Smooth muscle cell of the brain vasculature (primary cell): ENCODE measurements around the gene PRKCH.
A peak's percentile ranks its signal among the peaks of the same experiment; 100 is the strongest.

Experiments used
- DNase-seq: peaks from one replicate; pipeline ENCODE4 v3.0.0-alpha.2; 2012; ENCODE audit warnings: low read depth, low spot score

Gene PRKCH

GRCh38 chr14:61581955-61582615 lies 260.7 kb downstream of the PRKCH start:
- no peak for DNase-seq

GRCh38 chr14:61582815-61583214 lies 261.4 kb downstream of the PRKCH start:
- DNase-seq, result no peak

DNA sequence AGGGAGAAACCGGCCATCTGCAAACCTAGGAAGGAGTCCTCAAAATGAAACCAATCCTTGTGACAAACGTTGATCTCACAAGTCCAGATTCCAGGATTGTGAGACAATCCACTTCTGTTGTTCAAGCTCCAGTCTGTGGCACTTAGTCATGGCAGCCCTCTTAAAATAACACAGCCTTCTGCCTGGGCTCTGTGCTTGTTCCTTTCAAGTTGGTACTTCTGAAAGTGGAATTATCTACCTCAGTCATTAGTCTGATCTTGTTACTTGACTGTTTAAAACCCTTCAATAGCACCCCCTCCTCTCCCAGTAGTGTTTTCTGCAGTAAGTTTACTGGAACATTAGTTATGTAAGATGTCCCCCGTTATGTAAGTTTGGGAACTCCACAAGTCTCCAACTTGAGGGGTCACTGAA lies 263.0 kb downstream of the PRKCH start:
- DNase-seq, result no peak

- DNase-seq, result no peak
Measured at GRCh38 chr14:61585598-61586543, 264.5 kb downstream of the PRKCH start.

DNA sequence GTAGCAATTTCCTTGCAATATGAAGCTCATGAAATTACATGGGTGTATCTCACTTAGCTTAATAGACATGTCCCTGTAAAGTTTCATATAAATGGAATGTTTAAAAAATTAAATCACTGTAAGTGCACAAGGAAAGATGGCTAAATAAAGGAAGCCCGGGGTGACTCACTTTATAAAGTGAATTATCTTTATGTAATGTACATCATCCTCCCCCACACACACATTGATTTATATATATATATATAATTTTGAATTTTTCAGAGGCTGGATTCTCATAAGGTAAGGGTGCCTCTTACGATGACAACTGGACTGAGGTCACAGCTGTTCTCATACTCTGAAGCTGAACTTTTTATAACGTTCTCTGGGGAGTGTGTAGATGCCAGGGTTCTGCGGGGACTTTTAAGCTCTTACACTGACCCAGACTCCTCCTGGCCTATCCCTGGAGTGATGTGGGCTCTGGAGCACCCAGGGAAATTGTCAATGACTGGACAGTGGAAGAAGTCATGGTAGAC lies 265.2 kb downstream of the PRKCH start:
- no peak for DNase-seq

GRCh38 chr14:61587081-61587713 lies 265.8 kb downstream of the PRKCH start:
- no peak for DNase-seq

DNA sequence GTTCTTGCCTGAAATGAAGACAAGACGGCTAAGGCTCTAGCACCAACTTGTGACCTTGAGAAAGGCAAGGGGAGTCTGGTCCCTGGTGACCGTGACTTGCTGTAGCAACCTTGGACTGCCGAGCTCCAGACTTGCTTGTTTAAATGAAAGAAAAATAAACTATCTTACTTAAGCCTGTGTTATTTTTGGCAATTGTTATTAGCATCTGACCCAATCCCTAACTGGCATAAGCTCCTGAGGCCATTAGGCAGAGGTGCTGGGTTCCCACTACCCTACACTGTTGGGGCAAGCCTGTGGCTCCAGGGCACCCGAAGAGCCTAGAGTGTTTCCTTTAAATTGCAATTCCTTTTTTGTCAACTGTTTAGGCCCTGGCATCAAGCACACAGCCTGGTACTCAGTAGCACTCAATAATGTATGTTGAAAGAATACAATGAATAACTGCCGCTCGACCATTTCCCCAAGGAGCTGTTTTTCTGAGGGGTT lies 267.1 kb downstream of the PRKCH start:
- peak; percentile 72 for DNase-seq

DNA sequence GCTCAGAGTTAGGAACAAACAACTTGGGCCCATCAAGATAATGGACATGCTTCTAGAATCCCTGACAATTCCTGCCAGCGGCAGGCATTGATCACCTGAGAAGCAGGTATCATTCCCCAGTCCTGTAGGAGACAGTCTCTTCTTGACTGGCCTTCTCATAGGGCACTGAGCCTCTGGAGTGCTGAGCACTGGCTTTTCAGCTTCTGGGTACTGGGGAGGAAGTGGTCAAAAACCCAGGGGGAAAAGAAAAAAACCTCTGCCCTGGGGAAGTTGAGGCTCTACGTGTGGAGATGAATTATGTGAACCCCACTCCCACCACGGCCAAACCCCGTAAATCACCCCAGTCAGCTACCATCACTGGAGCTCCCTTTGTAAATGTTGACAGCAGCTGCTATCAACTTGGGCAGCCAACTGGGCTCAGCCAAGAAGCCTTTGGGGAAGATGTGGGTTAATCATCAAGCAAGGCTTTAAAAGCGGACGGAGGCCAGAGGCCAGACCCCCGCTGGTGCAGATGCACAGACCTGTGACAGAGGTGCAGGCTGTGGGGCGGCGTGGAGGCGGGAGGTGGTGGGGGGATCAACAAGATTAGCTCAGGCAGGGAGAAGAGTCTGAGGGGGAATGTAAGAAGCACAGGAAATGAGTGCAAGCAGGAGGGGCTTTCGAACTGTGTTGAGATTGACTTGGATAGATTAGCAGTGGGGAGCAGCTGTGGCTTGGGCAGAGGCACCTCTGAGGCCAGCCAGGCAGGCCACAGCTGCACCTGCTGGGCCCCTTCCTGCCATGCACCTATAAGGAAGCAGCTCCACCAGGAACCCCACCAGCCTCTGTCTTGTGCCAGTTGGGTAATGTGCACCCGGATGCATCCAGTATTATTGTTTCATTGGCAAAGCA lies 268.6 kb downstream of the PRKCH start:
- DNase-seq, result no peak

DNA sequence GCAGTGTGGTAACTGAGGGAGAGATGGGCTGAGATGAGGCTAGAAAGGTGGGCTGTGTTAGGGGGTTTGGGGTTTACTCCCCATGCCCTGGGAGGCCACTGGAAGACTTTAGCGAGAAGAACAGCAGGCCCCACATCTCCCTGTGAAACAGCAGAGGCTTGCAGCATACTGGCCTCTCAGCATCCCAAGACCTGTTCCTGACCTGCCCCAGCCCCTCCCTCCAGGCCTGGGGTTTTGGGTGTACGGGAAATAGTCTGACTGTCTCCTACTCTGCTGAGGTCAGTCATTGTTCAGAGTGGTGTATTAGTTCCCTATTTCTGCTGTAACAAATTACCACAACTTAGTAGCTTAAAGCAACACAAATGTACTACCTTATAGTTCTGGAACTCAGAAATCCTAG lies 270.5 kb downstream of the PRKCH start:
- DNase-seq, result no peak

DNA sequence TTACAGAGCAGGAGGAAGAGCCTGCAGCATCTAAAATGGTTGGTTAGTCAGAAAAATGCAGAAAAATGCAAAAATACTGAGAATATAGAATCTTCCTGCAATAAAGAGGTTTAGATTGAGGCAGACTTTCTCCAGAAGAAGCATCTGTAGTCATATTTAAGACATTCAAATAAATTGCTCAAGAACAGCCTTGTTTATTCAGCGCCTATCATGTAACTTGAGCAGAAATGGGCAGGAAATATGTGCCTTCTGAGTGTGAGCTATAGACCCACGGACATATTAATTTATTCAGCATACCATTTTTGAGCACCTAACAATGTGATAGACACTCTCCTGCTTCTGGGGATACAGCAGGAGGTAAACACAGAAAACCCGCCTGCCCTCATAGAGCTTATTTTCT lies 272.0 kb downstream of the PRKCH start:
- no peak for DNase-seq

- no peak for DNase-seq
Measured at GRCh38 chr14:61596990-61597389, 275.6 kb downstream of the PRKCH start.

DNA sequence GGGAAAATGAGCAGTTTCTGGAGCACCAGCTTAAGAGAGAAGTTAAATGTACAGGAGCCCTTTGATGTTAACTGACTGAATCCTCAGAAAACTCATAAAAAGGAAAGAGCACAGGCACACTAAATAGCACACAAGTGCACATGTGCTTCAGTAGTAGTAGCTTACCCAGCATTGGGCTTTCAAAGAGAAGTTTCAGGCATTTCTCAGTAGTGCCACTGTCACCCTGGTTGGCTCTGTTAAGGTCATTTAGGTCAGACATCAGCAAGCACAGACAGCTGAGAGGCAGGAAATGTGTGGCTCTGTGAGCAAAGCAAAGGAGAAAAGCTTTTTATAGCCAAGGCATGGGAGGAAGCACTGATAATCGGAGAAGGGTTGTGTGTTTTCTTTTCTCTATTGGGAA lies 277.6 kb downstream of the PRKCH start:
- no peak for DNase-seq

DNA sequence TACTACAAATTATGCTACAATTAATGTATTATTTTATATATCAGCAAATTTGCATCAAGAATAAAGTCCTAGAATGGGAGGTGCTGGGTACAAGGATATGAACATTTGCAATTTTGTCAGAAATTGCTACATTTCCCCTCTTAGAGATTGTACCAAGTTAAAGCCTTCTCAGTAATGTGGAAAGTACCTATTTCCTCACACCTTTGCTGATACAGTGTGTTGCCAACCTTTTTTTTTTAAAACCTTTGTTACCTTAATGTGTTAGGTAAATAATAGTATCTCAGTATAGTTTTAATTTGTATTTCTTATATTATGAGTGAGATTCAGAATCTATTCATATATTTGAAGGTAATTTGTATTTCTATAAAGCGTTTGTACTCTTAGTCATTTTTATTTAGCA lies 278.6 kb downstream of the PRKCH start:
- no peak for DNase-seq
